H9 (cell line): Measurements from ENCODE around the gene GBP1. TPM values are rescaled to one million over a fixed set of nuclear protein-coding genes. Genes with fewer than 3 reads are reported as not detected.

ENCODE experiments used
- DNase-seq: peaks from one replicate; pipeline ENCODE4 v3.0.0-alpha.2; 2017
- H2AFZ ChIP-seq: one replicate; pipeline ENCODE4 v1.6.1; 2013; ENCODE audit warnings: mild to moderate bottlenecking, low read length, control low read depth, moderate library complexity
- H2AK5ac ChIP-seq: 2 replicates; pipeline ENCODE4 v1.6.1; 2013; ENCODE audit warnings: low read length, control low read depth, mixed read lengths; ENCODE audit not compliant: insufficient read length
- H2BK120ac ChIP-seq: one replicate; pipeline ENCODE4 v1.6.1; 2013; ENCODE audit warnings: low read depth, mild to moderate bottlenecking, low read length, control low read depth, inconsistent platforms; ENCODE audit not compliant: poor library complexity, severe bottlenecking
- H2BK12ac ChIP-seq: 2 replicates; pipeline ENCODE4 v1.6.1; 2013; ENCODE audit warnings: low read length, control low read depth, mixed read lengths, low read depth; ENCODE audit not compliant: insufficient read length
- H2BK15ac ChIP-seq: 2 replicates; pipeline ENCODE4 v1.6.1; 2013; ENCODE audit warnings: low read depth, low read length, control low read depth
- H2BK20ac ChIP-seq: one replicate; pipeline ENCODE4 v1.6.1; 2013; ENCODE audit warnings: low read depth, mild to moderate bottlenecking, low read length, control low read depth, inconsistent platforms; ENCODE audit not compliant: poor library complexity, severe bottlenecking
- H2BK5ac ChIP-seq: 2 replicates; pipeline ENCODE4 v1.6.1; 2013; ENCODE audit warnings: low read length, control low read depth, mixed read lengths; ENCODE audit not compliant: insufficient read length
- H3K14ac ChIP-seq: 2 replicates; pipeline ENCODE4 v1.6.1; 2013; ENCODE audit warnings: low read length, control low read depth; ENCODE audit not compliant: insufficient read depth
- H3K18ac ChIP-seq: 2 replicates; pipeline ENCODE4 v1.6.1; 2013; ENCODE audit warnings: low read depth, mild to moderate bottlenecking, mixed read lengths, low read length, control low read depth; ENCODE audit not compliant: insufficient read length
- H3K23ac ChIP-seq: 2 replicates; pipeline ENCODE4 v1.6.1; 2013; ENCODE audit warnings: low read length, control low read depth, mixed read lengths, low read depth; ENCODE audit not compliant: insufficient read length
- H3K23me2 ChIP-seq: 2 replicates; pipeline ENCODE4 v1.6.1; 2013; ENCODE audit warnings: low read depth, mild to moderate bottlenecking, mixed read lengths, low read length, control low read depth; ENCODE audit not compliant: insufficient read length, poor library complexity, severe bottlenecking
- H3K27ac ChIP-seq: 2 replicates; pipeline ENCODE4 v1.5.1; 2013; ENCODE audit warnings: low read length, control low read depth, mixed read lengths, low read depth; ENCODE audit not compliant: insufficient read length
- H3K27me3 ChIP-seq: 2 replicates; pipeline ENCODE4 v1.6.1; 2013; ENCODE audit warnings: low read length, control low read depth, inconsistent platforms; ENCODE audit not compliant: insufficient read depth
- H3K4ac ChIP-seq: 2 replicates; pipeline ENCODE4 v1.6.1; 2013; ENCODE audit warnings: low read depth, mild to moderate bottlenecking, control low read depth, inconsistent platforms, low read length, moderate library complexity
- H3K4me1 ChIP-seq: 2 replicates; pipeline ENCODE4 v1.6.1; 2013; ENCODE audit warnings: low read length, control low read depth, inconsistent platforms; ENCODE audit not compliant: insufficient read depth
- H3K4me2 ChIP-seq: 2 replicates; pipeline ENCODE4 v1.6.1; 2013; ENCODE audit warnings: low read length, control low read depth, mixed read lengths; ENCODE audit not compliant: insufficient read length, insufficient read depth
- H3K56ac ChIP-seq: 2 replicates; pipeline ENCODE4 v1.6.1; 2013; ENCODE audit warnings: low read depth, mild to moderate bottlenecking, mixed read lengths, low read length, control low read depth; ENCODE audit not compliant: insufficient read length
- H3K79me1 ChIP-seq: 2 replicates; pipeline ENCODE4 v1.6.1; 2013; ENCODE audit warnings: low read depth, mild to moderate bottlenecking, moderate library complexity, low read length, control low read depth, inconsistent platforms; ENCODE audit not compliant: insufficient read depth, poor library complexity, severe bottlenecking
- H3K79me2 ChIP-seq: 2 replicates; pipeline ENCODE4 v1.6.1; 2013; ENCODE audit warnings: low read length, control low read depth, inconsistent platforms; ENCODE audit not compliant: insufficient read depth
- H3K9ac ChIP-seq: 2 replicates; pipeline ENCODE4 v1.6.1; 2013; ENCODE audit warnings: low read length, control low read depth, mixed read lengths; ENCODE audit not compliant: insufficient read length; ENCODE audit errors: extremely low read depth
- H3K9me3 ChIP-seq: one replicate; pipeline ENCODE4 v1.6.1; 2013; ENCODE audit warnings: low read depth, low read length, inconsistent platforms; ENCODE audit not compliant: control insufficient read depth
- H3T11ph ChIP-seq: one replicate; pipeline ENCODE4 v1.6.1; 2013; ENCODE audit warnings: mild to moderate bottlenecking, low read length, control low read depth, inconsistent platforms
- H4K20me1 ChIP-seq: one replicate; pipeline ENCODE4 v1.6.1; 2013; ENCODE audit not compliant: control insufficient read depth, insufficient read length, insufficient read depth
- H4K5ac ChIP-seq: 2 replicates; pipeline ENCODE4 v1.6.1; 2013; ENCODE audit warnings: low read depth, mild to moderate bottlenecking, mixed read lengths, low read length, control low read depth; ENCODE audit not compliant: insufficient read length
- H4K8ac ChIP-seq: replicated peaks from 2 replicates; pipeline ENCODE4 v1.6.1; 2013; ENCODE audit warnings: low read length, control low read depth, mixed read lengths, low read depth; ENCODE audit not compliant: insufficient read length
- H4K91ac ChIP-seq: 2 replicates; pipeline ENCODE4 v1.6.1; 2013; ENCODE audit warnings: low read depth, mild to moderate bottlenecking, moderate library complexity, mixed read lengths, low read length, control low read depth; ENCODE audit not compliant: insufficient read length
- H3K27ac Mint-ChIP-seq, 3 experiments: 2 replicates in 2 of 3; 3 replicates in 1 of 3; pipeline ENCODE4 v1.8.0; 2020 to 2021; ENCODE audit warnings: mixed read lengths in 3 of 3, mild to moderate bottlenecking in 1 of 3, moderate library complexity in 1 of 3
- H3K27me3 Mint-ChIP-seq: 2 replicates; pipeline ENCODE4 v1.8.0; 2021; ENCODE audit warnings: low read depth, mild to moderate bottlenecking, moderate library complexity, mixed read lengths
- H3K36me3 Mint-ChIP-seq, 3 experiments: 2 replicates in 2 of 3; 3 replicates in 1 of 3; pipeline ENCODE4 v1.8.0; 2020 to 2021; ENCODE audit warnings: low read depth in 3 of 3, mixed read lengths in 3 of 3; ENCODE audit not compliant: insufficient read depth in 1 of 3
- H3K4me1 Mint-ChIP-seq, 2 experiments: 2 replicates each; pipeline ENCODE4 v1.8.0; 2020; ENCODE audit warnings: mixed read lengths in 2 of 2
- H3K4me3 Mint-ChIP-seq, 2 experiments: 2 replicates in 1 of 2; 3 replicates in 1 of 2; pipeline ENCODE4 v1.8.0; 2020 to 2021; ENCODE audit warnings: mild to moderate bottlenecking in 2 of 2, mixed read lengths in 2 of 2, moderate library complexity in 1 of 2
- H3K9me3 Mint-ChIP-seq, 2 experiments: 2 replicates in 1 of 2; 3 replicates in 1 of 2; pipeline ENCODE4 v1.8.0; 2020; ENCODE audit warnings: mild to moderate bottlenecking in 2 of 2, mixed read lengths in 2 of 2, moderate library complexity in 1 of 2
- WGBS: extraction: QIAGEN DNeasy Blood & Tissue Kit; methylation state at CpG from one replicate; pipeline ENCODE4 v1.1.7; 2013; ENCODE audit warnings: missing lambda C conversion rate, low lambda C conversion rate, mixed read lengths; ENCODE audit not compliant: insufficient read length; ENCODE audit errors: extremely low coverage; 5-methylcytosine and 5-hydroxymethylcytosine counted together
- total RNA-seq: library from RNA; stranded (reverse); gene quantifications from 2 replicates; pipeline ENCODE4 v1.2.1, GENCODE V29; 2021
- TF ChIP-seq, protein P1 (sequence below): fragments of 200-600 bp; sonication (generic); conservative IDR thresholded peaks from 3 replicates; pipeline ENCODE4 v1.8.0; 2021; ENCODE audit warnings: antibody characterized with exemption, mild to moderate bottlenecking

Gene GBP1
- total RNA-seq, 1 experiment from 2014 or later = not detected

DNA sequence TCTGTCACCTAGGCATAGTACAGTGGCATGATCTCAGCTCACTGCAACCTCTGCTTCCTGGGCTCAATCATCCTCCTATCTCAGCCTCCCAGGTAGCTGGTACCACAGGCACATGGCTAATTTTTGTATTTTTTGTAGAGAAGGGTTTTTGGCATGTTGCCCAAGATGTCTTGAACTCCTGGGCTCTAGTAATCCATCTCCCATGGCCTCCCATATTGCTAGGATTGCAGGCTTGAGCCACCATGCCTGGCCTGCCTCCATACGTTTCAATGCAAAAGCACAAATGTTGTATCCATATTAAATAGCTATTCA is 24.7 kb downstream of the GBP1 start:
- H3K14ac ChIP-seq = no peak overlapping the region
- H3K4ac ChIP-seq = no peak overlapping the region
- H2BK120ac ChIP-seq = no peak overlapping the region
- H2BK12ac ChIP-seq = no peak overlapping the region
- H3K9me3 ChIP-seq = no peaks in the 10 kb centered on the region
- no peak overlapping the region for H4K91ac ChIP-seq
- no peak overlapping the region for H4K5ac ChIP-seq
- Mint-ChIP-seq H3K27ac (no peak overlapping the region), H3K9me3 (peaks cover 6 to 12% of the 10 kb centered on the region in 2 experiments), H3K4me1 (no peaks in the 10 kb centered on the region), H3K4me3 (no peak overlapping the region), H3K27me3 (no peaks in the 10 kb centered on the region), H3K36me3 (peaks cover 2 to 4% (median 2%) of the 10 kb centered on the region in 3 experiments; a peak in 5 of 7 replicates)
- no peak overlapping the region for H2BK20ac ChIP-seq
- H3K27me3 ChIP-seq = no peaks in the 10 kb centered on the region
- no peak overlapping the region for H3K23ac ChIP-seq
- H3K79me1 ChIP-seq = no peaks in the 10 kb centered on the region
- H3K23me2 ChIP-seq = no peaks in the 10 kb centered on the region
- no peak overlapping the region for H2AK5ac ChIP-seq
- no peak overlapping the region for H2BK5ac ChIP-seq
- H3K18ac ChIP-seq = no peak overlapping the region
- no peak overlapping the region for H3K27ac ChIP-seq
- H4K8ac ChIP-seq = no peak overlapping the region
- no peak overlapping the region for H2BK15ac ChIP-seq
- no peak for DNase-seq
- no peaks in the 10 kb centered on the region for H3K4me1 ChIP-seq
- no peak overlapping the region for H3K4me2 ChIP-seq
- no peaks in the 10 kb centered on the region for H3K79me2 ChIP-seq
- H4K20me1 ChIP-seq = no peaks in the 10 kb centered on the region
- H3K56ac ChIP-seq = no peak overlapping the region
- TF ChIP-seq, protein P1, sequence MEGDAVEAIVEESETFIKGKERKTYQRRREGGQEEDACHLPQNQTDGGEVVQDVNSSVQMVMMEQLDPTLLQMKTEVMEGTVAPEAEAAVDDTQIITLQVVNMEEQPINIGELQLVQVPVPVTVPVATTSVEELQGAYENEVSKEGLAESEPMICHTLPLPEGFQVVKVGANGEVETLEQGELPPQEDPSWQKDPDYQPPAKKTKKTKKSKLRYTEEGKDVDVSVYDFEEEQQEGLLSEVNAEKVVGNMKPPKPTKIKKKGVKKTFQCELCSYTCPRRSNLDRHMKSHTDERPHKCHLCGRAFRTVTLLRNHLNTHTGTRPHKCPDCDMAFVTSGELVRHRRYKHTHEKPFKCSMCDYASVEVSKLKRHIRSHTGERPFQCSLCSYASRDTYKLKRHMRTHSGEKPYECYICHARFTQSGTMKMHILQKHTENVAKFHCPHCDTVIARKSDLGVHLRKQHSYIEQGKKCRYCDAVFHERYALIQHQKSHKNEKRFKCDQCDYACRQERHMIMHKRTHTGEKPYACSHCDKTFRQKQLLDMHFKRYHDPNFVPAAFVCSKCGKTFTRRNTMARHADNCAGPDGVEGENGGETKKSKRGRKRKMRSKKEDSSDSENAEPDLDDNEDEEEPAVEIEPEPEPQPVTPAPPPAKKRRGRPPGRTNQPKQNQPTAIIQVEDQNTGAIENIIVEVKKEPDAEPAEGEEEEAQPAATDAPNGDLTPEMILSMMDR = no peak
- H3T11ph ChIP-seq = no peak overlapping the region
- WGBS = no CpG with 5 or more reads among the region's 1 CpG
- H2AFZ ChIP-seq = no peak overlapping the region
- H3K9ac ChIP-seq = no peak overlapping the region
